Activated T-cell treated with anti-CD3 and anti-CD28 coated beads, Interleukin-2, amount 50 U/mL, for 24 hours (primary cell): Measurements from ENCODE around the gene TMEM198.

ENCODE experiments used
- DNase-seq: peaks from one replicate; pipeline ENCODE4 v3.0.0-alpha.2; 2020
- H3K27ac Mint-ChIP-seq: 2 replicates; pipeline ENCODE4 v1.8.0; 2020; ENCODE audit warnings: mild to moderate bottlenecking, mixed read lengths
- H3K27me3 Mint-ChIP-seq: 2 replicates; pipeline ENCODE4 v1.8.0; 2020; ENCODE audit warnings: mixed read lengths
- H3K36me3 Mint-ChIP-seq: 2 replicates; pipeline ENCODE4 v1.8.0; 2020; ENCODE audit warnings: low read depth, mixed read lengths
- H3K4me1 Mint-ChIP-seq: 2 replicates; pipeline ENCODE4 v1.8.0; 2020; ENCODE audit warnings: low read depth, mixed read lengths
- H3K4me3 Mint-ChIP-seq: 2 replicates; pipeline ENCODE4 v1.8.0; 2020; ENCODE audit warnings: mild to moderate bottlenecking, moderate library complexity, mixed read lengths
- H3K9me3 Mint-ChIP-seq: 2 replicates; pipeline ENCODE4 v1.8.0; 2020; ENCODE audit warnings: mixed read lengths

The TMEM198 gene

DNA sequence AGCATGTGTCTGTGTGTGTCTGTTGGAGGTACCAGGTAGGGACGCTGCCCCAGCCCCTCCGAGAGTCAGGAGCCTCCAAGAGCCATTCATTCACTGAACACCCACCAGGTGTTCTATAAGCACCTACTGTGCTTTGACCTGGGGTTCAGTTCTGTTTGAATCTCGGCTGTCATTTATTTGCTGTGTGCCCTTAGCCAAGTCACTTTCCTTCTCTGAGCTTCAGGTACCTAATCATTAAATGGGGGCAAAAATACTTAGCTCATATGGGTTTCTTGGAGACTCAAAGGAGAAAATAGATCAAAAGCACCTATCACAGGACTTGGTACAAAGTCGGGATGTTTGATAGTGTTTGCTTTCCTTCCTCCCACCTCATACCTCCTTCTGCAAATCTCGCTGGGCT, 16.4 kb upstream of the TMEM198 start:
- Mint-ChIP-seq H3K9me3 (no peaks in the 10 kb centered on the region), H3K36me3 (no peaks in the 10 kb centered on the region), H3K27me3 (peaks cover 87% of the 10 kb centered on the region), H3K4me1 (peaks cover 4% of the 10 kb centered on the region), H3K4me3 (no peak overlapping the region), H3K27ac (no peak overlapping the region)
- no peak for DNase-seq

DNA sequence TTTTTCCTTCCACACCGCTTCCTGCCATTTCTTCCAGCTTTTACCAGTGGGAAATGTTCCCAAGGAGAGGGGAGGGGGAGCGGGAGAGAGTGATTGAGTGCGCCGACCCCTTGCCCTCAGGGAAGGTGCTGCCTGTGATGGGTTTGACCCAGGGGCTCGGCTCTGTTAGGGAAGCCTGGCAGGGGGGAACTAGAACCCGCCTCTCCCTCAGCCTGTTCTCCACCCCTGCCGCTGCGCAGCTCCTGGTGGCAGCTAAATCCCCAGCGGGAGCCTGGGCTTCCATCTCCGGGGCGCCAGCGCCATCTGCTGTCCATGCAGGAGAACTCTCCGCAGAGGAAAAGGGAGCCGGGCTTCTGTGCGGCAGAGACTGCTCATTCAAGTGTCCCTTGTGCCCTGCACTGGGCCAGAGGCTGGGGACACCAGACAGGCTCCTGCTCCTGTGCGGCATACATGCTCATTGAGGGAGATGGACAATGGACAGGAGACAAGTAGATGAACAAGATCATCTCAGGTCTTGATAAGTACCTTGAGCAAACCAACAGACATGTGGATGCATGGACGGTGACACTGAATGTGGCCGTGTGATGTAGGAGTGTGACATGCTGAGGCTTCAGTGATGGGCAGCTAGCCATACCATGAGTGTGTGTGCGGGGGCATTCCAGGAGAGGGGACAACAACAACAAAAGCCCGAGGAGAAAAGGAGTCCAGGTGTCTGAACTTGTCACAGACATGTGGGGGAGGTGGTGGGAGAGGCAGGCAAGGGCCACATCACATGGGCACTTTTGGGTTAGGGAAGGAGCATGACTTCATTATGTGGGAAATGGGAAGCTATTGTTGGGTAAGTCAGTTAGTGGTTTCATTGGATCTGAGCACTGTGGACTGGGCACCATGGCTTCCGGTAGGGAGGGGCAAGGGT, 13.5 kb upstream of the TMEM198 start:
- Mint-ChIP-seq H3K9me3 (no peaks in the 10 kb centered on the region), H3K4me3 (no peak overlapping the region), H3K4me1 (no peaks in the 10 kb centered on the region), H3K27ac (no peak overlapping the region), H3K27me3 (peaks cover 73% of the 10 kb centered on the region), H3K36me3 (no peaks in the 10 kb centered on the region)
- DNase-seq: peak; percentile 90

- peaks cover 61% of the 10 kb centered on the region for H3K27me3 Mint-ChIP-seq
- H3K27ac Mint-ChIP-seq: no peak overlapping the region
- H3K4me1 Mint-ChIP-seq: no peaks in the 10 kb centered on the region
- H3K4me3 Mint-ChIP-seq: no peak overlapping the region
- no peaks in the 10 kb centered on the region for H3K36me3 Mint-ChIP-seq
- H3K9me3 Mint-ChIP-seq: no peaks in the 10 kb centered on the region
- DNase-seq: no peak
These were observed 12.0 kb upstream of the TMEM198 start for GRCh38 chr2:219531639-219532377.

DNA sequence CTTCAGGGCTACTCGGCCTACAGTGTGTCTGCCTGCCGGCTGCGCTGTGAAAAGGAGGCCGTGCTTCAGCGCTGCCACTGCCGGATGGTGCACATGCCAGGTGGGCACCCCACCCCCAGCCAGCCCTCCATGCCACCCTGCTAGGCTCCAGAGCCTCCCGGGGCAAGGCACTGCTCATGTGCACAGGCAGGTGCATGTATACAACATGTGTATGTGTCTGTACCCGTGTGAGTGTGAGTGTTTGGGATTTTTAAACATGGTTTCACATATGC, 11.5 kb upstream of the TMEM198 start:
- no peak for DNase-seq
- Mint-ChIP-seq H3K4me3 (no peak overlapping the region), H3K27ac (no peak overlapping the region), H3K4me1 (no peaks in the 10 kb centered on the region), H3K36me3 (no peaks in the 10 kb centered on the region), H3K9me3 (no peaks in the 10 kb centered on the region), H3K27me3 (peaks cover 56% of the 10 kb centered on the region)

GRCh38 chr2:219533930-219534661, 9.7 kb upstream of the TMEM198 start:
- Mint-ChIP-seq H3K27ac (no peak overlapping the region), H3K36me3 (peaks cover 7% of the 10 kb centered on the region), H3K27me3 (peaks cover 39% of the 10 kb centered on the region), H3K4me1 (no peaks in the 10 kb centered on the region), H3K4me3 (no peak overlapping the region), H3K9me3 (no peaks in the 10 kb centered on the region)
- DNase-seq: no peak

DNA sequence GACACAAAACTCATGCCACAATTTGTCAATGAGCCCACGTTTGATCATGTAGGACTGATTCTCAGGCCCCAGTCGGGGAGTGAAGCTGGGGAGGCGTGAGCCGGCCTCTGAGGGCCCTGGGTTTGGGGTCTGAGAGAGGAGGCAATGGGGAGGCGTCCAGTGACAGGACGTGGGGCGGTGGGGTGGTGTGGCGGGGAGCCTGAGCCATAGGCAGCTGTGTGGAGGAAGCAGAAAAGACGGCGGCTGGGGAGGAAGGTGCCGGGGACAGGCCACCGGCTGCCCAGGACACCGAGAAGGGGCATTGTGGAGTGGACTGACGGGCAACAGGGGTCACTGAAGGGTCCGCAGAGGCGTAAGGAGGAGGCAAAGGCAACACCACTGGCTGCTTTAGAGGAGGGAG, 7.4 kb upstream of the TMEM198 start:
- H3K4me3 Mint-ChIP-seq: no peak overlapping the region
- no peaks in the 10 kb centered on the region for H3K9me3 Mint-ChIP-seq
- no peak overlapping the region for H3K27ac Mint-ChIP-seq
- no peak for DNase-seq
- H3K36me3 Mint-ChIP-seq: peaks cover 29% of the 10 kb centered on the region
- H3K27me3 Mint-ChIP-seq: peaks cover 17% of the 10 kb centered on the region
- peaks cover 4% of the 10 kb centered on the region for H3K4me1 Mint-ChIP-seq

GRCh38 chr2:219536967-219537366, 6.9 kb upstream of the TMEM198 start:
- DNase-seq: no peak
- Mint-ChIP-seq H3K27ac (no peak overlapping the region), H3K4me3 (no peak overlapping the region), H3K36me3 (peaks cover 32% of the 10 kb centered on the region), H3K9me3 (no peaks in the 10 kb centered on the region), H3K4me1 (peaks cover 10% of the 10 kb centered on the region), H3K27me3 (peaks cover 14% of the 10 kb centered on the region)

- H3K36me3 Mint-ChIP-seq: peaks cover 35% of the 10 kb centered on the region
- H3K27ac Mint-ChIP-seq: no peak overlapping the region
- DNase-seq: no peak
- H3K4me3 Mint-ChIP-seq: no peak overlapping the region
- no peaks in the 10 kb centered on the region for H3K9me3 Mint-ChIP-seq
- peaks cover 19% of the 10 kb centered on the region for H3K4me1 Mint-ChIP-seq
- peaks cover 7% of the 10 kb centered on the region for H3K27me3 Mint-ChIP-seq
These were observed 6.0 kb upstream of the TMEM198 start for GRCh38 chr2:219537657-219538488.

- Mint-ChIP-seq H3K27me3 (peaks cover 4% of the 10 kb centered on the region), H3K27ac (no peak overlapping the region), H3K4me3 (no peak overlapping the region), H3K36me3 (peaks cover 35% of the 10 kb centered on the region), H3K9me3 (no peaks in the 10 kb centered on the region), H3K4me1 (peaks cover 19% of the 10 kb centered on the region)
- no peak for DNase-seq
These were observed 5.3 kb upstream of the TMEM198 start for GRCh38 chr2:219538504-219538951.

DNA sequence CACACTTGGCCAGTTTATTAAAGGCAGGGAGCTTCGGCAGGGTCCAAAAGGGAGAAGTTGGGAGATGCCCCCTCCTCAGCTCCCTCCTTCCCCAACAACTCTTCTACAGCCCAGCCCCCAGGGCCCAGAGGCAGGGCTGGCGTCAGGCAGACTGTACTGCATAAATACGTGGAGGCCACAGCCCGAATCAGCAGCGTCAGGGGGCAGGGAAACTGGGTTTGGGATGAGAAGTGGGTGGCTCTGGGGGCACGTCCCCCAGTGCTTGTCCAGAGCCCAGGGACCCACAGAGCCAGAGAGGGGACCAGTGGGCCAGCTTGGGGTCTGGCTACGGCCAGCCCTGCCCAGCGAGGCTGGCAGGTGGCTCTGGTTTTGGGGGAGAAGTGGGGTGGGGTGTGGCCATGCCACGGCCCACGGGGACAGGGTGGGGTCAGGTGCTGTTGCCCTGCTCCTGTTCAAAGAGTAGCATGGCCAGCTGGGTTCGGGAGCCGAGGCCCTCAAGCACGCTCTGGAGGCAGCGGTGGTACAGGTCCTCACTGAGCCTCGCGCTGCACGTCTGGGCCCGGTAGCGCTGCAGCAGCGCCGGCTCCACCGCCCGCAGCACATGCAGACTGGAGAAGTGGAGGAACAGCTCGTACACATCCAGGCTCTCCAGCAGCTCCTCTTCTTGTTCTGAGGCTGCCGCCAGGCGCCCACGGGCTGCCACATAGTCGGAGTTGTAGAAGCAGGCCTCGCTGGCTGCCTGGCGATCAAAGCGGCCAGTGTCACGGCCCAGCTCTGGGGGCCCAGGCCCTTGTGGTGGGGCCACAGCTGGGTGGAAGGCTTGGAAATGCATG, 4.7 kb upstream of the TMEM198 start:
- DNase-seq: no peak
- Mint-ChIP-seq H3K9me3 (no peaks in the 10 kb centered on the region), H3K4me1 (peaks cover 21% of the 10 kb centered on the region), H3K36me3 (peaks cover 35% of the 10 kb centered on the region), H3K4me3 (no peak overlapping the region), H3K27ac (no peak overlapping the region), H3K27me3 (peaks cover 4% of the 10 kb centered on the region)

DNA sequence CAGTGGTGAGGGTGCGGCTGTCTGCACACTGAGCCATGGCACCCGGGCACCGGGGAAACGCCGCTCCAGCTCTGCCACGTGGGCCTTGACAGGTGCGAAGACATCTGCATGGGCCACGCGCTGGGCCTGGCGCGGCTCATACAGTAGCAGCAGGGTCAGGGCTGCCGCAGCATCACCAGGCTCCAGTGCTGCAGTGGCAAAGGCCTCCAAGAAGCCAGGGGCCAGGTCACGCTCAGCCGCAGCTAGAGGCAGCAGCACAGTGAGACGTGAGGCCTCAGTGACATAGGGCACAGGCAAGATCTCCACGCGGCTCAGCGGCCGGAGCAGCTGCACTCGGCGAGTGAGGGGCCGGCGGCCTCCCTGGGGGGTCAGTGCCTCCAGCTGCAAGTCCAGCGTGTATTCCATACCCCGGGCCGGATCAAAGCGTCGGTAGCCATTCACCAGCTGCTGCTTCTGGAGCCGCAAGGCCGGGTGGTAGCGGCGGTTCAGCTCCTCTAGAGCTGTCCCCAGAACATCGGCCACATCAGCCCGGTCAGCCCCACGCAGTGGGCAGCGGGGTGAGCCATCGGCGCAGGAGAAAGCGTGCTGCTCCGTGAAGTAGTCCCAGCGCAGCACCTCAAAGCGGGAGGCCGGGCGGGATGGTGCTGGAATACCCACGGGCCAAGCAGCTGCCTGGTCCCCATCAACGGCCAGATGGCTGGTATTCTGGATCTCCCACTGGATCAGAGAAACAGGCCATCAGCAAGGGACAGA, 3.7 kb upstream of the TMEM198 start:
- Mint-ChIP-seq H3K27ac (no peak overlapping the region), H3K4me3 (no peak overlapping the region), H3K4me1 (peaks cover 30% of the 10 kb centered on the region), H3K36me3 (peaks cover 35% of the 10 kb centered on the region), H3K9me3 (no peaks in the 10 kb centered on the region), H3K27me3 (peaks cover 12% of the 10 kb centered on the region)
- DNase-seq: no peak

GRCh38 chr2:219540784-219541504, 2.9 kb upstream of the TMEM198 start:
- Mint-ChIP-seq H3K9me3 (no peaks in the 10 kb centered on the region), H3K27ac (no peak overlapping the region), H3K4me3 (no peak overlapping the region), H3K36me3 (peaks cover 35% of the 10 kb centered on the region), H3K4me1 (peaks cover 30% of the 10 kb centered on the region), H3K27me3 (peaks cover 10% of the 10 kb centered on the region)
- DNase-seq: no peak
